Osteocyte (in vitro differentiated cells): ENCODE results near the gene PRR30. TPM values are rescaled to one million over a fixed set of nuclear protein-coding genes. Genes with fewer than 3 reads are reported as not detected.

Source experiments
- DNase-seq: peaks from one replicate; pipeline ENCODE4 v3.0.0; 2021; ENCODE audit warnings: mixed read lengths; ENCODE audit not compliant: unreplicated experiment; ENCODE audit errors: extremely low spot score
- H3K27ac Mint-ChIP-seq: one replicate; pipeline ENCODE4 v1.8.0; 2021; ENCODE audit warnings: mild to moderate bottlenecking, mixed read lengths; ENCODE audit not compliant: unreplicated experiment
- H3K27me3 Mint-ChIP-seq: one replicate; pipeline ENCODE4 v1.8.0; 2021; ENCODE audit warnings: mixed read lengths; ENCODE audit not compliant: unreplicated experiment
- H3K36me3 Mint-ChIP-seq: one replicate; pipeline ENCODE4 v1.8.0; 2021; ENCODE audit warnings: mixed read lengths; ENCODE audit not compliant: unreplicated experiment
- H3K4me1 Mint-ChIP-seq: one replicate; pipeline ENCODE4 v1.8.0; 2021; ENCODE audit warnings: mixed read lengths; ENCODE audit not compliant: unreplicated experiment
- H3K4me3 Mint-ChIP-seq: one replicate; pipeline ENCODE4 v1.8.0; 2021; ENCODE audit warnings: mild to moderate bottlenecking, moderate library complexity, mixed read lengths; ENCODE audit not compliant: unreplicated experiment
- H3K9me3 Mint-ChIP-seq: one replicate; pipeline ENCODE4 v1.8.0; 2021; ENCODE audit warnings: mixed read lengths; ENCODE audit not compliant: unreplicated experiment
- CTCF ChIP-seq: fragments of 200-600 bp; sonication (generic); IDR thresholded peaks from 2 replicates; pipeline ENCODE4 v1.5.0; 2021; ENCODE audit warnings: antibody characterized with exemption, mild to moderate bottlenecking, moderate library complexity
- total RNA-seq: library from RNA; stranded (reverse); gene quantifications from 2 replicates; pipeline ENCODE4 v1.2.1, GENCODE V29; 2021

The PRR30 gene
- total RNA-seq, 1 donor from 2014 or later, result not detected

- peaks cover 12% of the 10 kb centered on the region for H3K27me3 Mint-ChIP-seq
- no peaks in the 10 kb centered on the region for H3K36me3 Mint-ChIP-seq
- no peaks in the 10 kb centered on the region for H3K9me3 Mint-ChIP-seq
- H3K4me3 Mint-ChIP-seq, result no peak overlapping the region
- H3K4me1 Mint-ChIP-seq, result no peaks in the 10 kb centered on the region
- DNase-seq, result no peak
- no peak for TF ChIP-seq CTCF
- no peak overlapping the region for H3K27ac Mint-ChIP-seq
Measured at GRCh38 chr2:27162151-27163121, 23.2 kb upstream of the PRR30 start.

- no peak for DNase-seq
- Mint-ChIP-seq H3K27me3 (peaks cover 8% of the 10 kb centered on the region), H3K36me3 (no peaks in the 10 kb centered on the region), H3K9me3 (no peaks in the 10 kb centered on the region), H3K4me3 (no peak overlapping the region), H3K4me1 (no peaks in the 10 kb centered on the region), H3K27ac (no peak overlapping the region)
- TF ChIP-seq CTCF, result no peak
Measured at GRCh38 chr2:27160191-27160590, 21.0 kb upstream of the PRR30 start.

GRCh38 chr2:27159271-27159670, 20.1 kb upstream of the PRR30 start:
- no peaks in the 10 kb centered on the region for H3K4me1 Mint-ChIP-seq
- TF ChIP-seq CTCF, result no peak
- no peaks in the 10 kb centered on the region for H3K9me3 Mint-ChIP-seq
- no peaks in the 10 kb centered on the region for H3K36me3 Mint-ChIP-seq
- H3K27me3 Mint-ChIP-seq, result peaks cover 8% of the 10 kb centered on the region
- no peak overlapping the region for H3K27ac Mint-ChIP-seq
- H3K4me3 Mint-ChIP-seq, result no peak overlapping the region
- DNase-seq, result no peak

GRCh38 chr2:27158468-27158867, 19.3 kb upstream of the PRR30 start:
- Mint-ChIP-seq H3K36me3 (no peaks in the 10 kb centered on the region), H3K4me3 (no peak overlapping the region), H3K27me3 (peaks cover 11% of the 10 kb centered on the region), H3K4me1 (no peaks in the 10 kb centered on the region), H3K27ac (no peak overlapping the region), H3K9me3 (no peaks in the 10 kb centered on the region)
- no peak for DNase-seq
- no peak for TF ChIP-seq CTCF

- Mint-ChIP-seq H3K36me3 (no peaks in the 10 kb centered on the region), H3K9me3 (no peaks in the 10 kb centered on the region), H3K27me3 (peaks cover 8% of the 10 kb centered on the region), H3K4me1 (no peaks in the 10 kb centered on the region), H3K27ac (no peak overlapping the region), H3K4me3 (no peak overlapping the region)
- no peak for DNase-seq
- no peak for TF ChIP-seq CTCF
Measured at GRCh38 chr2:27155069-27155520, 15.9 kb upstream of the PRR30 start.
